ENCODE measurements around the gene RAD17. TPM values are rescaled to one million over a fixed set of nuclear protein-coding genes. Genes with fewer than 3 reads are reported as not detected.
A peak's percentile ranks its signal among the peaks of the same experiment; 100 is the strongest.

The RAD17 gene
- total and polyA plus RNA-seq, 2 experiments from 2014 or later: 29.0 to 38.8 TPM

DNA sequence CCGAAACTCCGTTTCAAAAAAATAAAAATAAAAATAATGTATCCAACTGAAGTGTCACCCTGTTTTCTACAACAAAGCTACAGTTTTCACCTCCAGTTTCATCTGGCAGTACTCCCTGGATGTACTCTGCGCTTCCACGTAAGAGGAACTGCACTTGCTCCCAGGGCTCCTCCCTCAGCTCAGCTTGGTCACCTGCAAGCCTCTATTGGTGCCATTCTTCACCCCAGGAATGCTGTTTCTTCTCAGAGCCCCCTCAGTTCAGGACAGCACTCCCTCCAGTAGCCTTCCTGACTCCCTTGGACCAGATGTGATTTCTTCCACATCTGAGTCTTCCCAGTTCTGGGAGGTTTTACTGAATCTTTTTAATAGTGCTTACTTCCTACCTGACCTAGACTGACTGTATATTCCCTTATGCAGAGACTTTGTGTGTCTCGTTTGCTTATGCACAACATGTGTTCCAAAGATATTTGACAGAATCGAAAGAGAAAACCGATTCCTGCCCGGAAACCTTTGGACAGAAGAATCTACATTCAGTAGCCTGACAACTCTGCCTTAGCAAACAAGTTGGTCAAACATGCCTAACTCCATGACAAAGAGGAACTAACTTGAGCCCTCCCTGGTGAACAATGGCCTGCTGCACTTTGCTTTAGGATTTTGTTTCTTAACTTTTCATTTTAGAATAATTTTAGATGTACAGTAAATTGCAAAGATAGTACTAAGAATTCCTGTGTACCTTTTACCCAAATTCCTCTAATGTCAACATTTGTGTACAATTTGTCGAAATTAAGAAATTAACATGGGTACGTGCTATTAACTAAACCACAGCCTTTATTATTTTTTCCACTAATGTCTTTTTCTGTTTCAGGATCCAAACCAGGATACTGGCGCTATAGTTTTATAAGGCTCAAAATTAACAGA lies 37.8 kb upstream of the RAD17 start:
- Histone ChIP-seq H3K79me2 (replicated peaks; ENCODE audit: insufficient read depth) (no peaks in the 10 kb centered on the region), H3K4me1 (ENCODE audit: insufficient read depth) (peaks cover 4% of the 10 kb centered on the region; the same call in 1 of the 2 replicates), H3F3A (replicated peaks; ENCODE audit: low read depth) (no peaks in the 10 kb centered on the region), H3K4me2 (peak overlapping the region; percentile 69), H3K4me3 (peak overlapping the region; percentile 52), H3K9me2 (ENCODE audit: insufficient read depth) (0 out of 2 replicates have a peak, but pooled peaks cover 5% of the 10 kb centered on the region), H3K27me3 (ENCODE audit: insufficient read depth) (no peaks in the 10 kb centered on the region), H3K27ac (ENCODE audit: low read depth) (no peak overlapping the region), H3K36me3 (ENCODE audit: insufficient read depth) (no peaks in the 10 kb centered on the region), H2AFZ (peak overlapping the region; percentile 56; the same call in 1 of the 2 replicates), H4K20me1 (replicated peaks; ENCODE audit: insufficient read depth) (no peaks in the 10 kb centered on the region)
- Mint-ChIP-seq H3K27me3 (ENCODE audit: insufficient read depth, low read depth, poor library complexity) (peaks cover 10% of the 10 kb centered on the region), H3K9me3 (peaks cover 4% of the 10 kb centered on the region; the same call in 2 of the 3 replicates), H3K36me3 (ENCODE audit: low read depth) (peaks cover 3% of the 10 kb centered on the region; the same call in 1 of the 3 replicates), H3K4me3 (peak overlapping the region; percentile 84), H3K4me1 (peaks cover 11% of the 10 kb centered on the region; the same call in 2 of the 3 replicates), H3K27ac (no peak overlapping the region)
- DNase-seq (ENCODE audit: low spot score) (peak; percentile 30), ATAC-seq (peak; percentile 26)
- TF ChIP-seq EZH2phosphoT487 (IDR thresholded peaks at IDR 0.05; ENCODE audit: unreplicated experiment) (no peak), NANOG (IDR thresholded peaks at IDR 0.05; ENCODE audit: borderline replicate concordance) (no peak), STAT1 (IDR thresholded peaks at IDR 0.05; ENCODE audit: unreplicated experiment) (no peak), ZNF114 (CRISPR knock-in tag; IDR thresholded peaks at IDR 0.05) (no peak), ZNF331 (CRISPR knock-in tag; IDR thresholded peaks at IDR 0.05; ENCODE audit: low read depth) (no peak), EZH2 (IDR thresholded peaks at IDR 0.05; ENCODE audit: low read depth, unreplicated experiment) (no peak), JUNB (IDR thresholded peaks at IDR 0.05; ENCODE audit: unreplicated experiment) (no peak), POLR2AphosphoS5 (IDR thresholded peaks at IDR 0.05; ENCODE audit: low read depth) (no peak), CREB1 (CRISPR knock-in tag; IDR thresholded peaks at IDR 0.05; ENCODE audit: low read depth) (no peak)
- TF ChIP-seq, protein P1, sequence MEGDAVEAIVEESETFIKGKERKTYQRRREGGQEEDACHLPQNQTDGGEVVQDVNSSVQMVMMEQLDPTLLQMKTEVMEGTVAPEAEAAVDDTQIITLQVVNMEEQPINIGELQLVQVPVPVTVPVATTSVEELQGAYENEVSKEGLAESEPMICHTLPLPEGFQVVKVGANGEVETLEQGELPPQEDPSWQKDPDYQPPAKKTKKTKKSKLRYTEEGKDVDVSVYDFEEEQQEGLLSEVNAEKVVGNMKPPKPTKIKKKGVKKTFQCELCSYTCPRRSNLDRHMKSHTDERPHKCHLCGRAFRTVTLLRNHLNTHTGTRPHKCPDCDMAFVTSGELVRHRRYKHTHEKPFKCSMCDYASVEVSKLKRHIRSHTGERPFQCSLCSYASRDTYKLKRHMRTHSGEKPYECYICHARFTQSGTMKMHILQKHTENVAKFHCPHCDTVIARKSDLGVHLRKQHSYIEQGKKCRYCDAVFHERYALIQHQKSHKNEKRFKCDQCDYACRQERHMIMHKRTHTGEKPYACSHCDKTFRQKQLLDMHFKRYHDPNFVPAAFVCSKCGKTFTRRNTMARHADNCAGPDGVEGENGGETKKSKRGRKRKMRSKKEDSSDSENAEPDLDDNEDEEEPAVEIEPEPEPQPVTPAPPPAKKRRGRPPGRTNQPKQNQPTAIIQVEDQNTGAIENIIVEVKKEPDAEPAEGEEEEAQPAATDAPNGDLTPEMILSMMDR (conservative IDR thresholded peaks at IDR 0.05; ENCODE audit: low read depth in 2 of 2): no peak
- TF ChIP-seq, protein P2, sequence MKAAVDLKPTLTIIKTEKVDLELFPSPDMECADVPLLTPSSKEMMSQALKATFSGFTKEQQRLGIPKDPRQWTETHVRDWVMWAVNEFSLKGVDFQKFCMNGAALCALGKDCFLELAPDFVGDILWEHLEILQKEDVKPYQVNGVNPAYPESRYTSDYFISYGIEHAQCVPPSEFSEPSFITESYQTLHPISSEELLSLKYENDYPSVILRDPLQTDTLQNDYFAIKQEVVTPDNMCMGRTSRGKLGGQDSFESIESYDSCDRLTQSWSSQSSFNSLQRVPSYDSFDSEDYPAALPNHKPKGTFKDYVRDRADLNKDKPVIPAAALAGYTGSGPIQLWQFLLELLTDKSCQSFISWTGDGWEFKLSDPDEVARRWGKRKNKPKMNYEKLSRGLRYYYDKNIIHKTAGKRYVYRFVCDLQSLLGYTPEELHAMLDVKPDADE (IDR thresholded peaks at IDR 0.05): no peak
- TF ChIP-seq, protein P3, sequence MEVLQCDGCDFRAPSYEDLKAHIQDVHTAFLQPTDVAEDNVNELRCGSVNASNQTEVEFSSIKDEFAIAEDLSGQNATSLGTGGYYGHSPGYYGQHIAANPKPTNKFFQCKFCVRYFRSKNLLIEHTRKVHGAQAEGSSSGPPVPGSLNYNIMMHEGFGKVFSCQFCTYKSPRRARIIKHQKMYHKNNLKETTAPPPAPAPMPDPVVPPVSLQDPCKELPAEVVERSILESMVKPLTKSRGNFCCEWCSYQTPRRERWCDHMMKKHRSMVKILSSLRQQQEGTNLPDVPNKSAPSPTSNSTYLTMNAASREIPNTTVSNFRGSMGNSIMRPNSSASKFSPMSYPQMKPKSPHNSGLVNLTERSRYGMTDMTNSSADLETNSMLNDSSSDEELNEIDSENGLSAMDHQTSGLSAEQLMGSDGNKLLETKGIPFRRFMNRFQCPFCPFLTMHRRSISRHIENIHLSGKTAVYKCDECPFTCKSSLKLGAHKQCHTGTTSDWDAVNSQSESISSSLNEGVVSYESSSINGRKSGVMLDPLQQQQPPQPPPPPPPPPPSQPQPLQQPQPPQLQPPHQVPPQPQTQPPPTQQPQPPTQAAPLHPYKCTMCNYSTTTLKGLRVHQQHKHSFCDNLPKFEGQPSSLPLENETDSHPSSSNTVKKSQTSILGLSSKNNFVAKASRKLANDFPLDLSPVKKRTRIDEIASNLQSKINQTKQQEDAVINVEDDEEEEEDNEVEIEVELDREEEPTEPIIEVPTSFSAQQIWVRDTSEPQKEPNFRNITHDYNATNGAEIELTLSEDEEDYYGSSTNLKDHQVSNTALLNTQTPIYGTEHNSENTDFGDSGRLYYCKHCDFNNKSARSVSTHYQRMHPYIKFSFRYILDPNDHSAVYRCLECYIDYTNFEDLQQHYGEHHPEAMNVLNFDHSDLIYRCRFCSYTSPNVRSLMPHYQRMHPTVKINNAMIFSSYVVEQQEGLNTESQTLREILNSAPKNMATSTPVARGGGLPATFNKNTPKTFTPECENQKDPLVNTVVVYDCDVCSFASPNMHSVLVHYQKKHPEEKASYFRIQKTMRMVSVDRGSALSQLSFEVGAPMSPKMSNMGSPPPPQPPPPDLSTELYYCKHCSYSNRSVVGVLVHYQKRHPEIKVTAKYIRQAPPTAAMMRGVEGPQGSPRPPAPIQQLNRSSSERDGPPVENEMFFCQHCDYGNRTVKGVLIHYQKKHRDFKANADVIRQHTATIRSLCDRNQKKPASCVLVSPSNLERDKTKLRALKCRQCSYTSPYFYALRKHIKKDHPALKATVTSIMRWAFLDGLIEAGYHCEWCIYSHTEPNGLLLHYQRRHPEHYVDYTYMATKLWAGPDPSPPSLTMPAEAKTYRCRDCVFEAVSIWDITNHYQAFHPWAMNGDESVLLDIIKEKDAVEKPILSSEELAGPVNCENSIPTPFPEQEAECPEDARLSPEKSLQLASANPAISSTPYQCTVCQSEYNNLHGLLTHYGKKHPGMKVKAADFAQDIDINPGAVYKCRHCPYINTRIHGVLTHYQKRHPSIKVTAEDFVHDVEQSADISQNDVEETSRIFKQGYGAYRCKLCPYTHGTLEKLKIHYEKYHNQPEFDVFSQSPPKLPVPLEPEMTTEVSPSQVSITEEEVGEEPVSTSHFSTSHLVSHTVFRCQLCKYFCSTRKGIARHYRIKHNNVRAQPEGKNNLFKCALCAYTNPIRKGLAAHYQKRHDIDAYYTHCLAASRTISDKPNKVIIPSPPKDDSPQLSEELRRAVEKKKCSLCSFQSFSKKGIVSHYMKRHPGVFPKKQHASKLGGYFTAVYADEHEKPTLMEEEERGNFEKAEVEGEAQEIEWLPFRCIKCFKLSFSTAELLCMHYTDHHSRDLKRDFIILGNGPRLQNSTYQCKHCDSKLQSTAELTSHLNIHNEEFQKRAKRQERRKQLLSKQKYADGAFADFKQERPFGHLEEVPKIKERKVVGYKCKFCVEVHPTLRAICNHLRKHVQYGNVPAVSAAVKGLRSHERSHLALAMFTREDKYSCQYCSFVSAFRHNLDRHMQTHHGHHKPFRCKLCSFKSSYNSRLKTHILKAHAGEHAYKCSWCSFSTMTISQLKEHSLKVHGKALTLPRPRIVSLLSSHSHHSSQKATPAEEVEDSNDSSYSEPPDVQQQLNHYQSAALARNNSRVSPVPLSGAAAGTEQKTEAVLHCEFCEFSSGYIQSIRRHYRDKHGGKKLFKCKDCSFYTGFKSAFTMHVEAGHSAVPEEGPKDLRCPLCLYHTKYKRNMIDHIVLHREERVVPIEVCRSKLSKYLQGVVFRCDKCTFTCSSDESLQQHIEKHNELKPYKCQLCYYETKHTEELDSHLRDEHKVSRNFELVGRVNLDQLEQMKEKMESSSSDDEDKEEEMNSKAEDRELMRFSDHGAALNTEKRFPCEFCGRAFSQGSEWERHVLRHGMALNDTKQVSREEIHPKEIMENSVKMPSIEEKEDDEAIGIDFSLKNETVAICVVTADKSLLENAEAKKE (CRISPR knock-in tag; IDR thresholded peaks at IDR 0.05): no peak
- TF ChIP-seq, protein P4, sequence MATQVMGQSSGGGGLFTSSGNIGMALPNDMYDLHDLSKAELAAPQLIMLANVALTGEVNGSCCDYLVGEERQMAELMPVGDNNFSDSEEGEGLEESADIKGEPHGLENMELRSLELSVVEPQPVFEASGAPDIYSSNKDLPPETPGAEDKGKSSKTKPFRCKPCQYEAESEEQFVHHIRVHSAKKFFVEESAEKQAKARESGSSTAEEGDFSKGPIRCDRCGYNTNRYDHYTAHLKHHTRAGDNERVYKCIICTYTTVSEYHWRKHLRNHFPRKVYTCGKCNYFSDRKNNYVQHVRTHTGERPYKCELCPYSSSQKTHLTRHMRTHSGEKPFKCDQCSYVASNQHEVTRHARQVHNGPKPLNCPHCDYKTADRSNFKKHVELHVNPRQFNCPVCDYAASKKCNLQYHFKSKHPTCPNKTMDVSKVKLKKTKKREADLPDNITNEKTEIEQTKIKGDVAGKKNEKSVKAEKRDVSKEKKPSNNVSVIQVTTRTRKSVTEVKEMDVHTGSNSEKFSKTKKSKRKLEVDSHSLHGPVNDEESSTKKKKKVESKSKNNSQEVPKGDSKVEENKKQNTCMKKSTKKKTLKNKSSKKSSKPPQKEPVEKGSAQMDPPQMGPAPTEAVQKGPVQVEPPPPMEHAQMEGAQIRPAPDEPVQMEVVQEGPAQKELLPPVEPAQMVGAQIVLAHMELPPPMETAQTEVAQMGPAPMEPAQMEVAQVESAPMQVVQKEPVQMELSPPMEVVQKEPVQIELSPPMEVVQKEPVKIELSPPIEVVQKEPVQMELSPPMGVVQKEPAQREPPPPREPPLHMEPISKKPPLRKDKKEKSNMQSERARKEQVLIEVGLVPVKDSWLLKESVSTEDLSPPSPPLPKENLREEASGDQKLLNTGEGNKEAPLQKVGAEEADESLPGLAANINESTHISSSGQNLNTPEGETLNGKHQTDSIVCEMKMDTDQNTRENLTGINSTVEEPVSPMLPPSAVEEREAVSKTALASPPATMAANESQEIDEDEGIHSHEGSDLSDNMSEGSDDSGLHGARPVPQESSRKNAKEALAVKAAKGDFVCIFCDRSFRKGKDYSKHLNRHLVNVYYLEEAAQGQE (IDR thresholded peaks at IDR 0.05; ENCODE audit: unreplicated experiment): no peak
